NB4 (cell line): ENCODE measurements around the gene INHBB.

Source experiments
- CTCF ChIP-seq: IDR thresholded peaks from one replicate; pipeline ENCODE4 v1.5.1; 2012; ENCODE audit warnings: low read depth, low read length
- POLR2A ChIP-seq: IDR thresholded peaks from 2 replicates; pipeline ENCODE4 v1.6.1; 2011; ENCODE audit warnings: mild to moderate bottlenecking; ENCODE audit not compliant: insufficient read length; ENCODE audit errors: extremely low read depth

DNA sequence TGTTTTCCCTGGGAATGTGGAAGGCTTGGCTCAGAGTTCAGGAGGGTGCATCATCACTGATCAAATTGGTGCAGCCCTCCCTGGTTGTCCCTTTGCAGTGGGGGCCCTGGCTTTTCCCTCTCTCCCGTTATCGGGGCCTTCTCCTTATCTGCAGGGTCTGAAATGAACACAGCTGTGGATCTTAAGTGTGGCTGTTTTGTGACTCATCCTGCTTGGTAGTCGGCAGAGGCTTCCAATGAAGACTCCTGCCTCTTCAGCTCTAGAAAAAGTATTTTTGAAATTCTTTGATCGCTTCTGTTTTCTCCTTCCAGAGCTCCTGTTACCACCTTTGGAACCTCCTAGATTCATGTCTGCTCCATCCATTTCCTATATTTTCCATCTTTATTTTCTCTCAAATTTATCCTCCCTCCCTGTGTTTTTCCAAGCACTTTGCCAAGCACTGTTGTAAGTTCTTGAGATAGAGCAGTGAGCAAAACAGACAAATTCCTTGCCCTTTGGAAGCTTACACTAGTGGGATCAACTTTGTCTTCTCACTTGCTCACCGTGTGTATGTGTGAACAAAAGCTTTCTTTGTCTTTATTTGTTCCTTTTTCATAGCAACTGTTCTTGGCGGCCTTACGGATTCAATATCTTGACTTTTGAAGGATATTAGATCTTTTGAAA, 47.6 kb upstream of the INHBB start:
- TF ChIP-seq POLR2A (no peak), CTCF (no peak)
